H9 (cell line): Measurements from ENCODE around the gene RNU7-1. TPM values are rescaled to one million over a fixed set of nuclear protein-coding genes. Genes with fewer than 3 reads are reported as not detected.

ENCODE experiments used
- DNase-seq: peaks from one replicate; pipeline ENCODE4 v3.0.0-alpha.2; 2017
- H2AFZ ChIP-seq: one replicate; pipeline ENCODE4 v1.6.1; 2013; ENCODE audit warnings: mild to moderate bottlenecking, low read length, control low read depth, moderate library complexity
- H2AK5ac ChIP-seq: 2 replicates; pipeline ENCODE4 v1.6.1; 2013; ENCODE audit warnings: low read length, control low read depth, mixed read lengths; ENCODE audit not compliant: insufficient read length
- H2BK120ac ChIP-seq: one replicate; pipeline ENCODE4 v1.6.1; 2013; ENCODE audit warnings: low read depth, mild to moderate bottlenecking, low read length, control low read depth, inconsistent platforms; ENCODE audit not compliant: poor library complexity, severe bottlenecking
- H2BK12ac ChIP-seq: 2 replicates; pipeline ENCODE4 v1.6.1; 2013; ENCODE audit warnings: low read length, control low read depth, mixed read lengths, low read depth; ENCODE audit not compliant: insufficient read length
- H2BK15ac ChIP-seq: 2 replicates; pipeline ENCODE4 v1.6.1; 2013; ENCODE audit warnings: low read depth, low read length, control low read depth
- H2BK20ac ChIP-seq: one replicate; pipeline ENCODE4 v1.6.1; 2013; ENCODE audit warnings: low read depth, mild to moderate bottlenecking, low read length, control low read depth, inconsistent platforms; ENCODE audit not compliant: poor library complexity, severe bottlenecking
- H2BK5ac ChIP-seq: 2 replicates; pipeline ENCODE4 v1.6.1; 2013; ENCODE audit warnings: low read length, control low read depth, mixed read lengths; ENCODE audit not compliant: insufficient read length
- H3K14ac ChIP-seq: 2 replicates; pipeline ENCODE4 v1.6.1; 2013; ENCODE audit warnings: low read length, control low read depth; ENCODE audit not compliant: insufficient read depth
- H3K18ac ChIP-seq: 2 replicates; pipeline ENCODE4 v1.6.1; 2013; ENCODE audit warnings: low read depth, mild to moderate bottlenecking, mixed read lengths, low read length, control low read depth; ENCODE audit not compliant: insufficient read length
- H3K23ac ChIP-seq: 2 replicates; pipeline ENCODE4 v1.6.1; 2013; ENCODE audit warnings: low read length, control low read depth, mixed read lengths, low read depth; ENCODE audit not compliant: insufficient read length
- H3K23me2 ChIP-seq: 2 replicates; pipeline ENCODE4 v1.6.1; 2013; ENCODE audit warnings: low read depth, mild to moderate bottlenecking, mixed read lengths, low read length, control low read depth; ENCODE audit not compliant: insufficient read length, poor library complexity, severe bottlenecking
- H3K27ac ChIP-seq: 2 replicates; pipeline ENCODE4 v1.5.1; 2013; ENCODE audit warnings: low read length, control low read depth, mixed read lengths, low read depth; ENCODE audit not compliant: insufficient read length
- H3K27me3 ChIP-seq: 2 replicates; pipeline ENCODE4 v1.6.1; 2013; ENCODE audit warnings: low read length, control low read depth, inconsistent platforms; ENCODE audit not compliant: insufficient read depth
- H3K4ac ChIP-seq: 2 replicates; pipeline ENCODE4 v1.6.1; 2013; ENCODE audit warnings: low read depth, mild to moderate bottlenecking, control low read depth, inconsistent platforms, low read length, moderate library complexity
- H3K4me1 ChIP-seq: 2 replicates; pipeline ENCODE4 v1.6.1; 2013; ENCODE audit warnings: low read length, control low read depth, inconsistent platforms; ENCODE audit not compliant: insufficient read depth
- H3K4me2 ChIP-seq: 2 replicates; pipeline ENCODE4 v1.6.1; 2013; ENCODE audit warnings: low read length, control low read depth, mixed read lengths; ENCODE audit not compliant: insufficient read length, insufficient read depth
- H3K56ac ChIP-seq: 2 replicates; pipeline ENCODE4 v1.6.1; 2013; ENCODE audit warnings: low read depth, mild to moderate bottlenecking, mixed read lengths, low read length, control low read depth; ENCODE audit not compliant: insufficient read length
- H3K79me1 ChIP-seq: 2 replicates; pipeline ENCODE4 v1.6.1; 2013; ENCODE audit warnings: low read depth, mild to moderate bottlenecking, moderate library complexity, low read length, control low read depth, inconsistent platforms; ENCODE audit not compliant: insufficient read depth, poor library complexity, severe bottlenecking
- H3K79me2 ChIP-seq: 2 replicates; pipeline ENCODE4 v1.6.1; 2013; ENCODE audit warnings: low read length, control low read depth, inconsistent platforms; ENCODE audit not compliant: insufficient read depth
- H3K9ac ChIP-seq: 2 replicates; pipeline ENCODE4 v1.6.1; 2013; ENCODE audit warnings: low read length, control low read depth, mixed read lengths; ENCODE audit not compliant: insufficient read length; ENCODE audit errors: extremely low read depth
- H3K9me3 ChIP-seq: one replicate; pipeline ENCODE4 v1.6.1; 2013; ENCODE audit warnings: low read depth, low read length, inconsistent platforms; ENCODE audit not compliant: control insufficient read depth
- H3T11ph ChIP-seq: one replicate; pipeline ENCODE4 v1.6.1; 2013; ENCODE audit warnings: mild to moderate bottlenecking, low read length, control low read depth, inconsistent platforms
- H4K20me1 ChIP-seq: one replicate; pipeline ENCODE4 v1.6.1; 2013; ENCODE audit not compliant: control insufficient read depth, insufficient read length, insufficient read depth
- H4K5ac ChIP-seq: 2 replicates; pipeline ENCODE4 v1.6.1; 2013; ENCODE audit warnings: low read depth, mild to moderate bottlenecking, mixed read lengths, low read length, control low read depth; ENCODE audit not compliant: insufficient read length
- H4K8ac ChIP-seq: replicated peaks from 2 replicates; pipeline ENCODE4 v1.6.1; 2013; ENCODE audit warnings: low read length, control low read depth, mixed read lengths, low read depth; ENCODE audit not compliant: insufficient read length
- H4K91ac ChIP-seq: 2 replicates; pipeline ENCODE4 v1.6.1; 2013; ENCODE audit warnings: low read depth, mild to moderate bottlenecking, moderate library complexity, mixed read lengths, low read length, control low read depth; ENCODE audit not compliant: insufficient read length
- H3K27ac Mint-ChIP-seq, 3 experiments: 2 replicates in 2 of 3; 3 replicates in 1 of 3; pipeline ENCODE4 v1.8.0; 2020 to 2021; ENCODE audit warnings: mixed read lengths in 3 of 3, mild to moderate bottlenecking in 1 of 3, moderate library complexity in 1 of 3
- H3K27me3 Mint-ChIP-seq: 2 replicates; pipeline ENCODE4 v1.8.0; 2021; ENCODE audit warnings: low read depth, mild to moderate bottlenecking, moderate library complexity, mixed read lengths
- H3K36me3 Mint-ChIP-seq, 3 experiments: 2 replicates in 2 of 3; 3 replicates in 1 of 3; pipeline ENCODE4 v1.8.0; 2020 to 2021; ENCODE audit warnings: low read depth in 3 of 3, mixed read lengths in 3 of 3; ENCODE audit not compliant: insufficient read depth in 1 of 3
- H3K4me1 Mint-ChIP-seq, 2 experiments: 2 replicates each; pipeline ENCODE4 v1.8.0; 2020; ENCODE audit warnings: mixed read lengths in 2 of 2
- H3K4me3 Mint-ChIP-seq, 2 experiments: 2 replicates in 1 of 2; 3 replicates in 1 of 2; pipeline ENCODE4 v1.8.0; 2020 to 2021; ENCODE audit warnings: mild to moderate bottlenecking in 2 of 2, mixed read lengths in 2 of 2, moderate library complexity in 1 of 2
- H3K9me3 Mint-ChIP-seq, 2 experiments: 2 replicates in 1 of 2; 3 replicates in 1 of 2; pipeline ENCODE4 v1.8.0; 2020; ENCODE audit warnings: mild to moderate bottlenecking in 2 of 2, mixed read lengths in 2 of 2, moderate library complexity in 1 of 2
- CTCF ChIP-seq: fragments of 200-600 bp; sonication (generic); conservative IDR thresholded peaks from 3 replicates; pipeline ENCODE4 v1.8.0; 2021; ENCODE audit warnings: antibody characterized with exemption, mild to moderate bottlenecking
- WGBS: extraction: QIAGEN DNeasy Blood & Tissue Kit; methylation state at CpG from one replicate; pipeline ENCODE4 v1.1.7; 2013; ENCODE audit warnings: missing lambda C conversion rate, low lambda C conversion rate, mixed read lengths; ENCODE audit not compliant: insufficient read length; ENCODE audit errors: extremely low coverage; 5-methylcytosine and 5-hydroxymethylcytosine counted together
- total RNA-seq: library from RNA; stranded (reverse); gene quantifications from 2 replicates; pipeline ENCODE4 v1.2.1, GENCODE V29; 2021

RNU7-1 gene
- total RNA-seq, 1 experiment from 2014 or later, result not detected

- H3K27me3 ChIP-seq, result no peaks in the 10 kb centered on the region
- H3K14ac ChIP-seq, result peak overlapping the region; percentile 85; the same call in 1 of the 2 replicates
- H3K27ac ChIP-seq, result peak overlapping the region; percentile 96
- peak overlapping the region; percentile 98 to 100 (median 100) for H3K27ac Mint-ChIP-seq
- H3K23ac ChIP-seq, result no peak overlapping the region
- peak; percentile 93 for DNase-seq
- H3K9ac ChIP-seq, result peak overlapping the region; percentile 57
- no peak overlapping the region for H4K8ac ChIP-seq
- H4K20me1 ChIP-seq, result no peaks in the 10 kb centered on the region
- peak overlapping the region; percentile 44 for H2BK120ac ChIP-seq
- peaks cover 16% of the 10 kb centered on the region for H3K23me2 ChIP-seq
- no peak overlapping the region for H2AK5ac ChIP-seq
- peaks cover 38 to 45% of the 10 kb centered on the region in 2 experiments for H3K4me1 Mint-ChIP-seq
- H3K36me3 Mint-ChIP-seq, result peaks cover 17 to 46% (median 30%) of the 10 kb centered on the region in 3 experiments
- peak overlapping the region; percentile 18; the same call in 1 of the 2 replicates for H3K4ac ChIP-seq
- H4K91ac ChIP-seq, result no peak overlapping the region
- 0 out of 2 replicates have a peak, but pooled peaks cover 4% of the 10 kb centered on the region for H3K4me1 ChIP-seq
- H2BK15ac ChIP-seq, result no peak overlapping the region
- H3K79me1 ChIP-seq, result no peaks in the 10 kb centered on the region
- H3K27me3 Mint-ChIP-seq, result peaks cover 2% of the 10 kb centered on the region; the same call in 1 of the 2 replicates
- H3K9me3 Mint-ChIP-seq, result no peaks in the 10 kb centered on the region; a peak in 2 of 5 replicates
- peak overlapping the region; percentile 73 for H2BK5ac ChIP-seq
- TF ChIP-seq CTCF, result no peak
- H2BK20ac ChIP-seq, result no peak overlapping the region
- H3K79me2 ChIP-seq, result no peaks in the 10 kb centered on the region
- no peak overlapping the region for H2BK12ac ChIP-seq
- H4K5ac ChIP-seq, result no peak overlapping the region
- H3T11ph ChIP-seq, result peak overlapping the region; percentile 60
- peak overlapping the region; percentile 94 for H3K18ac ChIP-seq
- WGBS, result no CpG with 5 or more reads among the region's 13 CpGs
- no peaks in the 10 kb centered on the region for H3K9me3 ChIP-seq
- H3K4me3 Mint-ChIP-seq, result peak overlapping the region; percentile 93 to 94
- no peak overlapping the region for H2AFZ ChIP-seq
- H3K4me2 ChIP-seq, result peak overlapping the region; percentile 96
- no peak overlapping the region for H3K56ac ChIP-seq
Measured at GRCh38 chr12:6943389-6943721, 261 bp upstream of the RNU7-1 start.
